Measurements from ENCODE around the gene RNF41. TPM values are rescaled to one million over a fixed set of nuclear protein-coding genes. Genes with fewer than 3 reads are reported as not detected.
A peak's percentile ranks its signal among the peaks of the same experiment; 100 is the strongest.

Gene RNF41
- total and polyA plus RNA-seq, 2 of the 13 experiments (the other 11 are each of a cell fraction or from before 2014, with no cell fraction given) = 27.1 to 39.4 TPM

GRCh38 chr12:56266693-56267442 lies 45.1 kb upstream of the RNF41 start, which contains the start of gene COQ10A (continued):
- TF ChIP-seq SALL1 (CRISPR knock-in tag; IDR thresholded peaks at IDR 0.05) (peak; percentile 86), ZNF121 (CRISPR knock-in tag; IDR thresholded peaks at IDR 0.05) (no peak; the same call in 1 of the 2 replicates), ZNF547 (CRISPR knock-in tag; IDR thresholded peaks at IDR 0.05) (peak; percentile 82), ZBTB37 (CRISPR knock-in tag; IDR thresholded peaks at IDR 0.05) (no peak), ONECUT2 (CRISPR knock-in tag; IDR thresholded peaks at IDR 0.05) (no peak), ZNF234 (CRISPR knock-in tag; conservative IDR thresholded peaks at IDR 0.05) (no peak), ZBTB8A (CRISPR knock-in tag; IDR thresholded peaks at IDR 0.05; ENCODE audit: borderline replicate concordance, low read depth) (no peak), POLR2A (IDR thresholded peaks at IDR 0.05; ENCODE audit: insufficient read depth in 1 of 2, low read depth in 2 of 2, low read length in 2 of 2) (peak; percentile 90 to 92), MXI1 (IDR thresholded peaks at IDR 0.05; ENCODE audit: borderline replicate concordance, low read depth, low read length) (peak; percentile 81; the same call in 1 of the 3 replicates), ATRX (CRISPR knock-in tag; IDR thresholded peaks at IDR 0.05; ENCODE audit: borderline replicate concordance) (no peak), AKAP8 (CRISPR knock-in tag; IDR thresholded peaks at IDR 0.05) (no peak), ZNF564 (CRISPR knock-in tag; IDR thresholded peaks at IDR 0.05) (0 out of 2 replicates have a peak, but pooled peaks have one; percentile 55), MIER3 (CRISPR knock-in tag; IDR thresholded peaks at IDR 0.05; ENCODE audit: borderline replicate concordance) (peak; percentile 72; the same call in 1 of the 2 replicates), MAFF (IDR thresholded peaks at IDR 0.05; ENCODE audit: low read depth, low read length) (no peak), IKZF4 (CRISPR knock-in tag; IDR thresholded peaks at IDR 0.05; ENCODE audit: borderline replicate concordance, low read depth, not compliant biosample characterization) (peak; percentile 88), ZNF225 (CRISPR knock-in tag; IDR thresholded peaks at IDR 0.05) (0 out of 2 replicates have a peak, but pooled peaks have one; percentile 79), ZNF557 (CRISPR knock-in tag; IDR thresholded peaks at IDR 0.05) (no peak), SRSF1 (optimal IDR thresholded peaks at IDR 0.05; ENCODE audit: low read depth, low read length) (no peak), GLI4 (CRISPR knock-in tag; IDR thresholded peaks at IDR 0.05; ENCODE audit: borderline replicate concordance) (no peak), TBP (CRISPR knock-in tag; IDR thresholded peaks at IDR 0.05) (no peak; the same call in 1 of the 2 replicates), CENPX (CRISPR knock-in tag; IDR thresholded peaks at IDR 0.05) (no peak)
- TF ChIP-seq, protein P1, sequence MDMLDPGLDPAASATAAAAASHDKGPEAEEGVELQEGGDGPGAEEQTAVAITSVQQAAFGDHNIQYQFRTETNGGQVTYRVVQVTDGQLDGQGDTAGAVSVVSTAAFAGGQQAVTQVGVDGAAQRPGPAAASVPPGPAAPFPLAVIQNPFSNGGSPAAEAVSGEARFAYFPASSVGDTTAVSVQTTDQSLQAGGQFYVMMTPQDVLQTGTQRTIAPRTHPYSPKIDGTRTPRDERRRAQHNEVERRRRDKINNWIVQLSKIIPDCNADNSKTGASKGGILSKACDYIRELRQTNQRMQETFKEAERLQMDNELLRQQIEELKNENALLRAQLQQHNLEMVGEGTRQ (IDR thresholded peaks at IDR 0.05; ENCODE audit: low read depth, low read length) = 0 out of 2 replicates have a peak, but pooled peaks have one; percentile 12
- TF ChIP-seq, protein P1 (CRISPR knock-in tag; IDR thresholded peaks at IDR 0.05; ENCODE audit: borderline replicate concordance) = no peak
- TF ChIP-seq, protein P2, sequence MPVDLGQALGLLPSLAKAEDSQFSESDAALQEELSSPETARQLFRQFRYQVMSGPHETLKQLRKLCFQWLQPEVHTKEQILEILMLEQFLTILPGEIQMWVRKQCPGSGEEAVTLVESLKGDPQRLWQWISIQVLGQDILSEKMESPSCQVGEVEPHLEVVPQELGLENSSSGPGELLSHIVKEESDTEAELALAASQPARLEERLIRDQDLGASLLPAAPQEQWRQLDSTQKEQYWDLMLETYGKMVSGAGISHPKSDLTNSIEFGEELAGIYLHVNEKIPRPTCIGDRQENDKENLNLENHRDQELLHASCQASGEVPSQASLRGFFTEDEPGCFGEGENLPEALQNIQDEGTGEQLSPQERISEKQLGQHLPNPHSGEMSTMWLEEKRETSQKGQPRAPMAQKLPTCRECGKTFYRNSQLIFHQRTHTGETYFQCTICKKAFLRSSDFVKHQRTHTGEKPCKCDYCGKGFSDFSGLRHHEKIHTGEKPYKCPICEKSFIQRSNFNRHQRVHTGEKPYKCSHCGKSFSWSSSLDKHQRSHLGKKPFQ (CRISPR knock-in tag; IDR thresholded peaks at IDR 0.05; ENCODE audit: insufficient replicate concordance) = no peak
- TF ChIP-seq, protein P3, sequence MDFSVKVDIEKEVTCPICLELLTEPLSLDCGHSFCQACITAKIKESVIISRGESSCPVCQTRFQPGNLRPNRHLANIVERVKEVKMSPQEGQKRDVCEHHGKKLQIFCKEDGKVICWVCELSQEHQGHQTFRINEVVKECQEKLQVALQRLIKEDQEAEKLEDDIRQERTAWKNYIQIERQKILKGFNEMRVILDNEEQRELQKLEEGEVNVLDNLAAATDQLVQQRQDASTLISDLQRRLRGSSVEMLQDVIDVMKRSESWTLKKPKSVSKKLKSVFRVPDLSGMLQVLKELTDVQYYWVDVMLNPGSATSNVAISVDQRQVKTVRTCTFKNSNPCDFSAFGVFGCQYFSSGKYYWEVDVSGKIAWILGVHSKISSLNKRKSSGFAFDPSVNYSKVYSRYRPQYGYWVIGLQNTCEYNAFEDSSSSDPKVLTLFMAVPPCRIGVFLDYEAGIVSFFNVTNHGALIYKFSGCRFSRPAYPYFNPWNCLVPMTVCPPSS (IDR thresholded peaks at IDR 0.05) = no peak

Data from HepG2 (cell line).